Large intestine (tissue), 1 donor: ENCODE results near the gene PINK1. TPM values are rescaled to one million over a fixed set of nuclear protein-coding genes. Genes with fewer than 3 reads are reported as not detected.

Experiments
- polyA plus RNA-seq: library from polyadenylated mRNA; unstranded; fragments of 120-200 nt; gene quantifications from one replicate; pipeline ENCODE4 v1.2.1, GENCODE V29; 2013

The PINK1 gene
- polyA plus RNA-seq, 1 donor = 36.3 TPM

Other genes with a start within 250 kb of the PINK1 start
- 194 TPM for gene CAMK2N1, start 147.2 kb upstream of the PINK1 start, polyA plus RNA-seq
- gene MUL1, start 125.3 kb upstream of the PINK1 start, polyA plus RNA-seq = 22.9 TPM
- gene FAM43B, start 80.9 kb upstream of the PINK1 start, polyA plus RNA-seq = 0.31 TPM
- gene CDA, start 44.4 kb upstream of the PINK1 start, polyA plus RNA-seq = 0.64 TPM
- gene DDOST, start 27.9 kb downstream of the PINK1 start, polyA plus RNA-seq = 201 TPM
- gene KIF17, start 84.5 kb downstream of the PINK1 start, polyA plus RNA-seq = 1.2 TPM
- gene SH2D5, start 99.2 kb downstream of the PINK1 start, polyA plus RNA-seq = 0.22 TPM
- 247 TPM for gene HP1BP3, start 153.8 kb downstream of the PINK1 start, polyA plus RNA-seq